Caco-2 (cell line): Measurements from ENCODE around the gene PRKACA. TPM values are rescaled to one million over a fixed set of nuclear protein-coding genes. Genes with fewer than 3 reads are reported as not detected.

Experiments
- BruUV-seq: library from RNA; stranded (reverse); fragments of 400-500 nt; replicated peaks from 2 replicates; lab custom pipeline; 2021; lab: Mats Ljungman, UMichigan
- CTCF ChIA-PET: fragments of 300-600 bp; sonication (Branson Sonifier 250); formaldehyde crosslinking; loops from one replicate; lab custom pipeline; 2022; ENCODE audit warnings: antibody characterized with exemption; lab: Charles Lee
- POLR2A ChIA-PET: fragments of 300-600 bp; sonication (Branson Sonifier 250); formaldehyde crosslinking; loops from one replicate; lab custom pipeline; 2022; ENCODE audit warnings: antibody characterized with exemption; lab: Charles Lee
- DNase-seq, 2 experiments: peaks; one replicate each; pipeline versions ENCODE4 v3.0.0 to v3.0.0-alpha.2; 2020 to 2022
- H3K27me3 ChIP-seq: replicated peaks from 2 replicates; pipeline ENCODE4 v1.6.0; 2011; ENCODE audit warnings: low read length; ENCODE audit not compliant: control insufficient read depth, insufficient read depth
- H3K36me3 ChIP-seq: 2 replicates; pipeline ENCODE4 v1.5.1; 2011; ENCODE audit warnings: low read length; ENCODE audit not compliant: control insufficient read depth, insufficient read depth
- H3K4me1 ChIP-seq: fragments of 250-450 bp; sonication (Bioruptor Pico); 2 replicates; pipeline ENCODE4 v1.5.1; 2020; ENCODE audit warnings: mild to moderate bottlenecking
- H3K4me3 ChIP-seq: 2 replicates; pipeline ENCODE4 v1.5.1; 2011; ENCODE audit warnings: low read depth, mild to moderate bottlenecking, control low read depth, low read length
- H3K9me3 ChIP-seq: fragments of 250-450 bp; sonication (Bioruptor Pico); 2 replicates; pipeline ENCODE4 v1.5.1; 2020; ENCODE audit warnings: mild to moderate bottlenecking, moderate library complexity
- H3K27ac Mint-ChIP-seq: one replicate; pipeline ENCODE4 v1.8.0; 2022; ENCODE audit warnings: mixed read lengths; ENCODE audit not compliant: unreplicated experiment
- H3K27me3 Mint-ChIP-seq: one replicate; pipeline ENCODE4 v1.8.0; 2022; ENCODE audit warnings: mixed read lengths; ENCODE audit not compliant: insufficient read depth, unreplicated experiment
- H3K36me3 Mint-ChIP-seq: one replicate; pipeline ENCODE4 v1.8.0; 2022; ENCODE audit warnings: mild to moderate bottlenecking, mixed read lengths; ENCODE audit not compliant: insufficient read depth, unreplicated experiment
- H3K4me1 Mint-ChIP-seq: one replicate; pipeline ENCODE4 v1.8.0; 2022; ENCODE audit warnings: low read depth, mixed read lengths; ENCODE audit not compliant: unreplicated experiment
- H3K4me3 Mint-ChIP-seq: one replicate; pipeline ENCODE4 v1.8.0; 2022; ENCODE audit warnings: mild to moderate bottlenecking, moderate library complexity, mixed read lengths; ENCODE audit not compliant: unreplicated experiment
- H3K9me3 Mint-ChIP-seq: one replicate; pipeline ENCODE4 v1.8.0; 2022; ENCODE audit warnings: mixed read lengths; ENCODE audit not compliant: unreplicated experiment
- intact Hi-C: fragments of 100-400 bp; cut with micrococcal nuclease; formaldehyde crosslinking; loops from one replicate; pipeline ENCODE4 v1.10.0; 2022; ENCODE audit not compliant: unreplicated experiment
- total RNA-seq: library from RNA; stranded (reverse); gene quantifications from 2 replicates; pipeline ENCODE4 v1.2.3, GENCODE V29; 2022
- TF ChIP-seq, protein P1 (sequence below), 2 experiments: fragments of 200-600 bp in 1 of 2; IDR thresholded peaks; 1 replicate in 1 of 2; 2 replicates in 1 of 2; pipeline versions ENCODE4 v1.5.1 to v1.8.0; 2011 to 2022; ENCODE audit warnings: antibody characterized with exemption in 1 of 2, control low read depth in 1 of 2, inconsistent platforms in 1 of 2, low read depth in 1 of 2, low read length in 1 of 2, mild to moderate bottlenecking in 1 of 2, moderate library complexity in 1 of 2; ENCODE audit not compliant: insufficient read depth in 1 of 2, severe bottlenecking in 1 of 2, unreplicated experiment in 1 of 2

Gene PRKACA
- total RNA-seq, 1 experiment from 2014 or later = 51.9 TPM

GRCh38 chr19:14127929-14128509 lies 10.5 kb upstream of the PRKACA start:
- H3K4me3 Mint-ChIP-seq = no peak overlapping the region
- no peaks in the 10 kb centered on the region for H3K4me1 Mint-ChIP-seq
- Histone ChIP-seq H3K4me1 (no peaks in the 10 kb centered on the region), H3K9me3 (no peaks in the 10 kb centered on the region), H3K4me3 (no peak overlapping the region), H3K27me3 (no peaks in the 10 kb centered on the region), H3K36me3 (peaks cover 1% of the 10 kb centered on the region; the same call in 1 of the 2 replicates)
- H3K9me3 Mint-ChIP-seq = no peaks in the 10 kb centered on the region
- ChIA-PET POLR2A (interaction anchor here (2.3 kb wide), 1 partner anchor 9 kb away, joined by 7 read pairs; the partner anchor contains the start of gene ASF1B), CTCF (interaction anchor here (0.8 kb wide), 1 partner anchor 8 kb away, joined by 5 read pairs; the partner anchor contains the start of gene ASF1B)
- TF ChIP-seq, protein P1, sequence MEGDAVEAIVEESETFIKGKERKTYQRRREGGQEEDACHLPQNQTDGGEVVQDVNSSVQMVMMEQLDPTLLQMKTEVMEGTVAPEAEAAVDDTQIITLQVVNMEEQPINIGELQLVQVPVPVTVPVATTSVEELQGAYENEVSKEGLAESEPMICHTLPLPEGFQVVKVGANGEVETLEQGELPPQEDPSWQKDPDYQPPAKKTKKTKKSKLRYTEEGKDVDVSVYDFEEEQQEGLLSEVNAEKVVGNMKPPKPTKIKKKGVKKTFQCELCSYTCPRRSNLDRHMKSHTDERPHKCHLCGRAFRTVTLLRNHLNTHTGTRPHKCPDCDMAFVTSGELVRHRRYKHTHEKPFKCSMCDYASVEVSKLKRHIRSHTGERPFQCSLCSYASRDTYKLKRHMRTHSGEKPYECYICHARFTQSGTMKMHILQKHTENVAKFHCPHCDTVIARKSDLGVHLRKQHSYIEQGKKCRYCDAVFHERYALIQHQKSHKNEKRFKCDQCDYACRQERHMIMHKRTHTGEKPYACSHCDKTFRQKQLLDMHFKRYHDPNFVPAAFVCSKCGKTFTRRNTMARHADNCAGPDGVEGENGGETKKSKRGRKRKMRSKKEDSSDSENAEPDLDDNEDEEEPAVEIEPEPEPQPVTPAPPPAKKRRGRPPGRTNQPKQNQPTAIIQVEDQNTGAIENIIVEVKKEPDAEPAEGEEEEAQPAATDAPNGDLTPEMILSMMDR (IDR thresholded peaks at IDR 0.05; ENCODE audit: insufficient read depth in 1 of 2, low read depth in 1 of 2, low read length in 1 of 2, severe bottlenecking in 1 of 2, unreplicated experiment in 1 of 2) = no peak
- peaks cover 26% of the 10 kb centered on the region for H3K36me3 Mint-ChIP-seq
- DNase-seq = no peak
- no TSS peak for BruUV-seq
- H3K27me3 Mint-ChIP-seq = no peaks in the 10 kb centered on the region
- intact Hi-C loops = no loop called here
- H3K27ac Mint-ChIP-seq = no peak overlapping the region

DNA sequence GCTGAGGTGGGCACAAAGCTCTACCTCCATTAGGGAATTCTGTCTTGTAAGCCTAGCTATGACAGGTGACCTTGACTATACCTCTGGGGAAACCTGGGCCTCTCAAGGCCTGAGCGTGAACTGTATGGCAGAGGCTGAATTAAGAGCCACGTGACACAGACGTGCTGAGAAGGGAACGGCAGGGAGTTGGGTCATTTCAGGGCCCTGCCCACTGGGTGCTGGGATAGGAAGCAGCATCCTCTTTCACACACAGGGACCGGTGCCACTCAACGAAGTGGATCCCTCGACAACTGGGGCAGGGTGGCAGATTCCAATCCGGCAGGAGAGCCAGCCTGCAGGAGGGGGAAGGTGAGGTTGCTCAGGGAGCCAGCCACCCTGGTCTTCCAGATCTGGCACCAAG lies 9.6 kb upstream of the PRKACA start:
- intact Hi-C loops = no loop called here
- no peak overlapping the region for H3K4me3 ChIP-seq
- H3K27me3 ChIP-seq = no peaks in the 10 kb centered on the region
- Mint-ChIP-seq H3K36me3 (peaks cover 28% of the 10 kb centered on the region), H3K9me3 (no peaks in the 10 kb centered on the region), H3K4me3 (no peak overlapping the region), H3K27ac (no peak overlapping the region), H3K4me1 (no peaks in the 10 kb centered on the region), H3K27me3 (no peaks in the 10 kb centered on the region)
- no TSS peak for BruUV-seq
- ChIA-PET POLR2A (interaction anchor here (2.3 kb wide), 1 partner anchor 9 kb away, joined by 7 read pairs; the partner anchor contains the start of gene ASF1B), CTCF (no interaction called here)
- H3K36me3 ChIP-seq = peaks cover 1% of the 10 kb centered on the region; the same call in 1 of the 2 replicates
- DNase-seq = no peak
- H3K9me3 ChIP-seq = no peaks in the 10 kb centered on the region
- no peaks in the 10 kb centered on the region for H3K4me1 ChIP-seq
- TF ChIP-seq, protein P1 (IDR thresholded peaks at IDR 0.05; ENCODE audit: insufficient read depth in 1 of 2, low read depth in 1 of 2, low read length in 1 of 2, severe bottlenecking in 1 of 2, unreplicated experiment in 1 of 2) = no peak

DNA sequence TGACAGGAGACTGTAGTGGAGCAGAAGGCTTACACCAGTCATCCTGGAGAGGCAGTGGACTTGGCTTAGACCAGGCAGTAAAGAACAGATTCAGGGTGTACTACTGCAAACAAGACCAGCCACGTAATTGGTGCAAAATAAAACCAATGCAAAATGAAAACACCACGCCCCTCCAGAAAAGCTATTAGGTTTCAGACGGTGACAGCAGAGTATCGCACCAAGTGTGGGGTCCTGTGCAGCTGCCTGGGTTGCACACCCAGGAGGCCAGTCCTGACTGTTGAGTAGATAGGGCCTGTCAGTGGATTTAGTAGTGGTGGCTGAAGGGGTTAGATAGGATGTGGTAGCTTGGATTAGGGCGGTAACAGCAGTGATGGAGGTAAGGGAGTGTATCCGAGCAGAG lies 5.4 kb upstream of the PRKACA start:
- intact Hi-C loops = no loop called here
- POLR2A ChIA-PET = interaction anchor here (2.1 kb wide), 1 partner anchor 14 kb away, joined by 16 read pairs; the partner anchor contains the start of gene ASF1B

More for the DNA sequence above, 5.4 kb upstream of the PRKACA start:
- H3K36me3 ChIP-seq = peaks cover 1% of the 10 kb centered on the region; the same call in 1 of the 2 replicates
- Mint-ChIP-seq H3K27ac (peak overlapping the region; percentile 4), H3K36me3 (peaks cover 52% of the 10 kb centered on the region), H3K27me3 (no peaks in the 10 kb centered on the region), H3K4me3 (no peak overlapping the region), H3K4me1 (peaks cover 8% of the 10 kb centered on the region), H3K9me3 (no peaks in the 10 kb centered on the region)
- TF ChIP-seq, protein P1 (IDR thresholded peaks at IDR 0.05; ENCODE audit: insufficient read depth in 1 of 2, low read depth in 1 of 2, low read length in 1 of 2, severe bottlenecking in 1 of 2, unreplicated experiment in 1 of 2) = no peak
- CTCF ChIA-PET = interaction anchor here (1.0 kb wide), 1 partner anchor 13 kb away, joined by 9 read pairs; the partner anchor contains the start of gene ASF1B
- no TSS peak for BruUV-seq
- H3K4me1 ChIP-seq = peaks cover 13% of the 10 kb centered on the region
- DNase-seq = no peak
- no peaks in the 10 kb centered on the region for H3K27me3 ChIP-seq
- no peak overlapping the region for H3K4me3 ChIP-seq
- no peaks in the 10 kb centered on the region for H3K9me3 ChIP-seq
